Measurements from ENCODE around the gene LDLRAD3.

Gene LDLRAD3

DNA sequence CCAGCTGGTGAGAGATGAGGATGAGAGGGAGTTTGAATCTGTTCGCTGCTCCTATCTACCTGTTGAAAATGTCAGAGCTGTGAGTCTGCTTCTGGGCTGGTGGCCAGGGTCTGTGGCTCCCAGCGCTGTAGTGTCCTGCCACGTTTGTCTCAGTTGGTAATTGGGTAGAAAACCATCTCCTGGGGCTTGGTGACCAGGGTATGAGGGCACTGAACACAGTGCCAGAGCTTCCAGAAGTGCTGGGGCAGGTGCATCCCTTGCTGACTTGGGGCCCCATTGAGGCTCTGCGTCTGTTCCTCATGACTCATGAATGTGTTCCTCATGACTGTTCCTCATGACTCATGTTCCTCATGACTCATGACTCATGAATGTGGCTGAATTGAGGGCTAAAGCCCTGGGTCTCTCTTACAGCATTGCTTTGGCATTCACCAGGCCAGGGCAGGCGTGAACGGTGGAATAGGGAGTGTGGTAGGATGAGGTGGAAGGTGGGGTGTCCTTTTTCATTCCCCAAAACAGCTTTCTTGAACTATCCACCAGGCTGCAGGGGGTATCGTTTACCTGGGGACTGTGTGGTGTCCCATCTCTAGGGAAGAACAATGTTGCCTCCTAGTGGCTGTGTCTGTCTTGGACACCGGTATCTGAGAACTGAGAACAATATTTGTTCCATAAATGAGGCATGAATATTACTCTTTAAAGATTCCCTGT is 205.8 kb downstream of the LDLRAD3 start:
- TF ChIP-seq ZC3H10 (CRISPR knock-in tag; IDR thresholded peaks at IDR 0.05) (peak; percentile 59; the same call in 1 of the 2 replicates), ZNF70 (CRISPR knock-in tag; IDR thresholded peaks at IDR 0.05) (no peak), ZFP3 (CRISPR knock-in tag; IDR thresholded peaks at IDR 0.05) (peak; percentile 47; the same call in 1 of the 2 replicates)
- TF ChIP-seq, protein P1, sequence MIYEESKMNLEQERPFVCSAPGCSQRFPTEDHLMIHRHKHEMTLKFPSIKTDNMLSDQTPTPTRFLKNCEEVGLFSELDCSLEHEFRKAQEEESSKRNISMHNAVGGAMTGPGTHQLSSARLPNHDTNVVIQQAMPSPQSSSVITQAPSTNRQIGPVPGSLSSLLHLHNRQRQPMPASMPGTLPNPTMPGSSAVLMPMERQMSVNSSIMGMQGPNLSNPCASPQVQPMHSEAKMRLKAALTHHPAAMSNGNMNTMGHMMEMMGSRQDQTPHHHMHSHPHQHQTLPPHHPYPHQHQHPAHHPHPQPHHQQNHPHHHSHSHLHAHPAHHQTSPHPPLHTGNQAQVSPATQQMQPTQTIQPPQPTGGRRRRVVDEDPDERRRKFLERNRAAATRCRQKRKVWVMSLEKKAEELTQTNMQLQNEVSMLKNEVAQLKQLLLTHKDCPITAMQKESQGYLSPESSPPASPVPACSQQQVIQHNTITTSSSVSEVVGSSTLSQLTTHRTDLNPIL (CRISPR knock-in tag; IDR thresholded peaks at IDR 0.05; ENCODE audit: low read depth), result peak; percentile 83
- ATAC-seq, result peak; percentile 98

DNA sequence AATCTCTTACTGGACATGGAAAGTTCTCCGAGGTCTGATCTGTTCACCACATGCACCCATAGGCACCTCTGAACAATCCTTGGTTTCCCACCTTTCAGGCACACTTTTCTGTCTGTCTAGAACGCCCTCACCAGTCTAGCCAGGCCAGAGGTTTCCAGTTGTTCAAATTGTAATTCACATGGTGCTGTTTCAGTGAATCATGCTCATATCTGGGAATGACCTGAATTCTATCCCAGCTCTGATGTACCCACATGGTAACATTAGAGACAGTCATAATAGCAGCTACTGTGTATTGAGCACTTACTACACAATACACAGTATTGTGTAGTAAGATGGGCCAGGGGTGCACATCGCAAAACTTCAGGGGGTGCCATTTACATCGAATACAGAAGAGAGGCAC is 207.1 kb downstream of the LDLRAD3 start:
- ATAC-seq, result no peak
- no peak for TF ChIP-seq POU6F1 (CRISPR knock-in tag; IDR thresholded peaks at IDR 0.05; ENCODE audit: borderline replicate concordance, low read depth)
- TF ChIP-seq SNAI2 (CRISPR knock-in tag; IDR thresholded peaks at IDR 0.05), result no peak
- TF ChIP-seq ZNF70 (CRISPR knock-in tag; IDR thresholded peaks at IDR 0.05), result no peak
- no peak for TF ChIP-seq CSDC2 (CRISPR knock-in tag; IDR thresholded peaks at IDR 0.05)
- no peak for TF ChIP-seq PPARA (CRISPR knock-in tag; IDR thresholded peaks at IDR 0.05; ENCODE audit: borderline replicate concordance)
- TF ChIP-seq ZNF565 (CRISPR knock-in tag; conservative IDR thresholded peaks at IDR 0.05; ENCODE audit: low read depth), result no peak
- no peak for TF ChIP-seq RARB (CRISPR knock-in tag; IDR thresholded peaks at IDR 0.05)
- no peak for TF ChIP-seq ESRRG (CRISPR knock-in tag; IDR thresholded peaks at IDR 0.05)
- no peak for TF ChIP-seq GLIS3 (CRISPR knock-in tag; IDR thresholded peaks at IDR 0.05)

DNA sequence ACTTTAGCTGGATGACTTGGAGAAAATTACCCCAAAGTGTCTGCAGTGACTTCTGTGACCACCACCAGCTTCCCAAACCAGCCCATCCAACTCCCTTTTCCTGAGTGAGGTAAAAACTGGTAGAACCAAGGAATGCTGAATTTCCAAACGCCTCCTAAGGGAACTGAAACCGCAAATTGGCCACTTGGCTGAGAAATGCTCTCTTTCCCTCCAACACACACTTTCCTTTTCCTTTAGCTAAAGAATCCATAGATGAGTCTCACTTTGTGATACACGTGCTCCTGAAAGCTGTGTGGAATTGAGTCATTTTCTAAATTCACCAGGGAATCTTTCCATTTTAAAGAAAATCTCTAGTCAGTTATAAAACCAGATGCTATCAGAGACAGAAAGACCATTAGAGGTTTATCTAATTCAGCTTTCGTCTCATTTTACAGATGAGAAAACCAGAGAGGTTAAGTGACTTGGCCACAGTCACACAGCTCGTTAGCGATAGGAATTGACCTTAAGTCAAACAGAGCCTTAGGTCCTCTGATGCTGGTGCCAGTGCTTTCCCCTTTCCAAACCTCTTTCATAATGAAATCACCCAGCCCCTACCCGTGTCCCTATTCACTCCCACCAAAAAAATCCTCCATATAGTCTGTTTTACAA is 208.2 kb downstream of the LDLRAD3 start:
- TF ChIP-seq ESRRG (CRISPR knock-in tag; IDR thresholded peaks at IDR 0.05) (no peak), TCF4 (CRISPR knock-in tag; IDR thresholded peaks at IDR 0.05; ENCODE audit: borderline replicate concordance) (no peak), BACH2 (CRISPR knock-in tag; IDR thresholded peaks at IDR 0.05; ENCODE audit: borderline replicate concordance) (no peak), RARB (CRISPR knock-in tag; IDR thresholded peaks at IDR 0.05) (no peak)
- no peak for ATAC-seq

- TF ChIP-seq ZNF8 (CRISPR knock-in tag; IDR thresholded peaks at IDR 0.05), result no peak
- no peak for TF ChIP-seq TSHZ2 (CRISPR knock-in tag; IDR thresholded peaks at IDR 0.05)
- TF ChIP-seq PPARA (CRISPR knock-in tag; IDR thresholded peaks at IDR 0.05; ENCODE audit: borderline replicate concordance), result no peak
- TF ChIP-seq CSDC2 (CRISPR knock-in tag; IDR thresholded peaks at IDR 0.05), result no peak
- no peak for TF ChIP-seq ZNF70 (CRISPR knock-in tag; IDR thresholded peaks at IDR 0.05)
- TF ChIP-seq SNAI2 (CRISPR knock-in tag; IDR thresholded peaks at IDR 0.05), result no peak
- ATAC-seq, result no peak
Observed at GRCh38 chr11:36153551-36153950, 209.7 kb downstream of the LDLRAD3 start.

GRCh38 chr11:36155124-36155561 is 211.3 kb downstream of the LDLRAD3 start:
- TF ChIP-seq CSDC2 (CRISPR knock-in tag; IDR thresholded peaks at IDR 0.05) (no peak), ARNTL (CRISPR knock-in tag; IDR thresholded peaks at IDR 0.05; ENCODE audit: borderline replicate concordance, low read depth) (no peak), SNAI2 (CRISPR knock-in tag; IDR thresholded peaks at IDR 0.05) (no peak), TCF4 (CRISPR knock-in tag; IDR thresholded peaks at IDR 0.05; ENCODE audit: borderline replicate concordance) (no peak), BACH2 (CRISPR knock-in tag; IDR thresholded peaks at IDR 0.05; ENCODE audit: borderline replicate concordance) (no peak), ZFP3 (CRISPR knock-in tag; IDR thresholded peaks at IDR 0.05) (no peak), ESRRG (CRISPR knock-in tag; IDR thresholded peaks at IDR 0.05) (no peak), ZC3H10 (CRISPR knock-in tag; IDR thresholded peaks at IDR 0.05) (no peak), ZNF565 (CRISPR knock-in tag; conservative IDR thresholded peaks at IDR 0.05; ENCODE audit: low read depth) (no peak), PPARA (CRISPR knock-in tag; IDR thresholded peaks at IDR 0.05; ENCODE audit: borderline replicate concordance) (no peak), GLIS3 (CRISPR knock-in tag; IDR thresholded peaks at IDR 0.05) (no peak), OSR1 (CRISPR knock-in tag; IDR thresholded peaks at IDR 0.05) (no peak)
- ATAC-seq, result no peak

Measured in SK-N-SH treated with all-trans-retinoic acid at 6 μM for 48 hours (cell line).